T-cell (primary cell): Measurements from ENCODE around the gene LMO4. TPM values are rescaled to one million over a fixed set of nuclear protein-coding genes. Genes with fewer than 3 reads are reported as not detected.

Experiments
- ATAC-seq, 4 experiments: fragments of 200-7000 bp in 3 of 4; fragments of 150-1000 bp in 1 of 4; cut with Tn5 transposase; replicated peaks in 1 of 4; 1 replicate in 3 of 4; 2 replicates in 1 of 4; pipeline ENCODE4 v1.10.0; 2021; ENCODE audit warnings: moderate library complexity in 3 of 4, mild to moderate bottlenecking in 2 of 4, moderate number of reproducible peaks in 1 of 4
- CTCF ChIA-PET, 2 donors: fragments of 300-600 bp; sonication (Branson Sonifier 250); formaldehyde crosslinking; loops; one replicate each; lab custom pipeline; 2022; ENCODE audit warnings: antibody characterized with exemption in 2 of 2; lab: Charles Lee
- POLR2A ChIA-PET, 2 donors: fragments of 300-600 bp; sonication (Branson Sonifier 250); formaldehyde crosslinking; loops; one replicate each; lab custom pipeline; 2022; ENCODE audit warnings: antibody characterized with exemption in 2 of 2; lab: Charles Lee
- DNase-seq, 35 experiments: peaks; one replicate each; pipeline versions ENCODE4 v3.0.0 to v3.0.0-alpha.2; 2013 to 2023
- H3K27ac ChIP-seq: one replicate; pipeline ENCODE4 v1.5.1; 2013; ENCODE audit warnings: low read length
- H3K27me3 ChIP-seq, 2 experiments: replicated peaks in 1 of 2; 1 replicate in 1 of 2; 2 replicates in 1 of 2; pipeline versions ENCODE4 v1.6.1 to v1.7.0; 2013; ENCODE audit warnings: low read length in 1 of 2, mixed read lengths in 1 of 2; ENCODE audit not compliant: control insufficient read depth in 2 of 2, insufficient read depth in 2 of 2; ENCODE audit errors: extremely low read depth in 1 of 2
- H3K36me3 ChIP-seq, 2 donors: 1 replicate in 1 of 2; 2 replicates in 1 of 2; pipeline versions ENCODE4 v1.6.1 to v1.7.0; 2013; ENCODE audit warnings: low read length in 1 of 2; ENCODE audit not compliant: control insufficient read depth in 2 of 2, insufficient read depth in 1 of 2; ENCODE audit errors: extremely low read depth in 1 of 2
- H3K4me1 ChIP-seq, 2 experiments: 1 replicate in 1 of 2; 2 replicates in 1 of 2; pipeline versions ENCODE4 v1.6.1 to v1.7.0; 2013; ENCODE audit warnings: low read length in 2 of 2, mixed read lengths in 1 of 2; ENCODE audit not compliant: insufficient read depth in 2 of 2, control insufficient read depth in 1 of 2; ENCODE audit errors: extremely low read depth in 1 of 2
- H3K4me3 ChIP-seq, 2 donors: 1 replicate in 1 of 2; 2 replicates in 1 of 2; pipeline versions ENCODE4 v1.5.1 to v1.7.0; 2013; ENCODE audit warnings: mild to moderate bottlenecking in 2 of 2, low read length in 1 of 2, moderate library complexity in 1 of 2; ENCODE audit not compliant: control insufficient read depth in 1 of 2; ENCODE audit errors: extremely low read depth in 1 of 2
- H3K9me3 ChIP-seq: 2 replicates; pipeline ENCODE4 v1.7.0; 2013
- H3K27ac Mint-ChIP-seq, 2 donors: one replicate each; pipeline ENCODE4 v1.8.0; 2020 to 2021; ENCODE audit warnings: mild to moderate bottlenecking in 2 of 2, mixed read lengths in 2 of 2
- H3K27me3 Mint-ChIP-seq, 2 donors: one replicate each; pipeline ENCODE4 v1.8.0; 2021 to 2022; ENCODE audit warnings: mixed read lengths in 2 of 2
- H3K36me3 Mint-ChIP-seq: one replicate; pipeline ENCODE4 v1.8.0; 2021; ENCODE audit warnings: mixed read lengths
- H3K4me1 Mint-ChIP-seq, 3 donors: one replicate each; pipeline ENCODE4 v1.8.0; 2020 to 2022; ENCODE audit warnings: mixed read lengths in 3 of 3, mild to moderate bottlenecking in 1 of 3
- H3K4me3 Mint-ChIP-seq, 3 donors: one replicate each; pipeline ENCODE4 v1.8.0; 2020 to 2022; ENCODE audit warnings: mild to moderate bottlenecking in 3 of 3, mixed read lengths in 3 of 3, moderate library complexity in 3 of 3
- H3K9me3 Mint-ChIP-seq, 3 donors: one replicate each; pipeline ENCODE4 v1.8.0; 2020 to 2022; ENCODE audit warnings: mixed read lengths in 3 of 3
- WGBS: methylation state at CpG from one replicate; pipeline ENCODE4 v1.1.5; 2013; ENCODE audit warnings: missing lambda C conversion rate; ENCODE audit not compliant: insufficient coverage; 5-methylcytosine and 5-hydroxymethylcytosine counted together
- total RNA-seq, 35 experiments: library from RNA in 6 of 35; stranded (reverse) in 6 of 35; fragments of 120-200 nt in 1 of 35; gene quantifications; one replicate each; pipeline versions ENCODE4 v1.2.1 to v1.2.4 and lab custom pipeline; 2013 to 2026

Gene LMO4
- total RNA-seq, 5 donors from 2014 or later (not counting 1 experiment from before 2014, with no cell fraction given) = 14.4 to 26.2 (median 20.2) TPM

DNA sequence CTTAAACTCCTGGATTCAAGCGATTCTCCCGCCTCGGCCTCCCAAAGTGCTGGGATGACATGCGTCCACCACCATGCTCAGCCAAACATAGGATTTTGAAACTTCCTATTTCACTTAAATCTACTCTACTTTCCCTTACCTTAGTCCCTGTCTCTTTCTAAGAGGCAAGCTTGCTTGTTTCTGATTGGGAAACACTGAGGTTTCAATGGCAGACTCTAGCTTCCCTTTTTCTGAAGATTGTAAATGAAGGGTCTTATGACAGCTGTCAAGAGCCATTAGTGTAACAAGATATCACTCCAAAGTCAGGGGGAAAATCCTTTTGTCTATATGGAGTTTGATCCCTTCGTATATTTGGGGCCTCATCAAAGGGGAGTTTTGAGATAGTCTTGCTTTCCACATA is 23.5 kb upstream of the LMO4 start:
- POLR2A ChIA-PET = no interaction called here
- WGBS = 65% methylated on average over 4 of the region's 5 CpGs
- H3K4me1 ChIP-seq = no peaks in the 10 kb centered on the region

DNA sequence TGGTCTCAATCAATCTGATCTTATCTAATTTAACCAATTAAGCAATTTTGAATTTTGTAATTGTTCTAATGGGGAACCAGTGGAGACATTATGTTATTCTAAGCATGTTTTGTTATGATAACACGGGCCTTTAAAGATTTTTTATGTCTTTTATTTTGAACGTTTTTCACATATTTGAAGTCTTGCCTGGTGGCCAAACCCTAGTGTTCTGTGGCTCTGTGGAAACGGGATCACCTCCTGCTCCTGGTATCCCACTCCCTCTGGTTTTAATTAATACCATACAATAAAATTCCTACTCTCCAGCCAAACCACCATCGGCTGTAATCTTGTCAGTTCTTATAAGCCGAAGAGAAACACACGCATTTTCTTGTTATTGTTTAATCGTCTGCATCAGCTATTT is 22.9 kb upstream of the LMO4 start:
- H3K27me3 Mint-ChIP-seq = peaks cover 3 to 10% of the 10 kb centered on the region in 2 donors
- no peak overlapping the region for H3K27ac ChIP-seq
- peaks cover 0 to 6% of the 10 kb centered on the region in 2 experiments for H3K27me3 ChIP-seq
- ATAC-seq = no peak
- H3K36me3 ChIP-seq = no peaks in the 10 kb centered on the region
- 88% methylated on average over 4 of the region's 7 CpGs for WGBS
- no peak for DNase-seq
- no peak overlapping the region for H3K27ac Mint-ChIP-seq
- H3K4me3 ChIP-seq = no peak overlapping the region
- no peaks in the 10 kb centered on the region for H3K4me1 Mint-ChIP-seq
- ChIA-PET CTCF (no interaction called here), POLR2A (no interaction called here)
- no peaks in the 10 kb centered on the region for H3K4me1 ChIP-seq
- no peak overlapping the region for H3K4me3 Mint-ChIP-seq
- H3K9me3 Mint-ChIP-seq = no peaks in the 10 kb centered on the region
- no peaks in the 10 kb centered on the region for H3K9me3 ChIP-seq
- H3K36me3 Mint-ChIP-seq = no peaks in the 10 kb centered on the region

More for the DNA sequence above, 23.5 kb upstream of the LMO4 start:
- H3K27me3 ChIP-seq = peaks cover 0 to 6% of the 10 kb centered on the region in 2 experiments
- H3K9me3 ChIP-seq = no peaks in the 10 kb centered on the region
- no peaks in the 10 kb centered on the region for H3K36me3 ChIP-seq
- H3K4me3 Mint-ChIP-seq = no peak overlapping the region
- no peaks in the 10 kb centered on the region for H3K4me1 Mint-ChIP-seq
- DNase-seq (no peak), ATAC-seq (no peak)
- CTCF ChIA-PET = no interaction called here
- no peaks in the 10 kb centered on the region for H3K36me3 Mint-ChIP-seq
- no peak overlapping the region for H3K4me3 ChIP-seq
- H3K27me3 Mint-ChIP-seq = peaks cover 3 to 10% of the 10 kb centered on the region in 2 donors
- H3K27ac Mint-ChIP-seq = no peak overlapping the region
- H3K9me3 Mint-ChIP-seq = no peaks in the 10 kb centered on the region
- H3K27ac ChIP-seq = no peak overlapping the region

DNA sequence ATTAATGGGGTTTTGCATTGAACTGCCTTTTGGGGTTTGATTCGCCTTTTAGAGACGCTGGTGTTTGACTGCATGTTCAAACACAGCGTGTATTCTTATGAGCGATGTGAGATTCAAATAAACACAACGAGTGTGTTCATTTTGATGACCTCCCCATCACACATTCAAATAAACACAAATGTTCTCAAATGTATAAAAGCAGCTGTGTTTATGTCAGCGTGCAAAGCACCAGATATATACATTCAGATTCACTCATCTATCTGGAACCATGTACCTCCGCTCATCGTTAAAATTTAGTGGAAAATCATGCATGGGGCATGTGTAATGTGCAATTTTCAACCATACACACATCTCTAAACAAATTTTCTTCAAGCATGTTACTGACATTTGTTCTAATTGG is 21.4 kb upstream of the LMO4 start:
- 87% methylated on average over 6 of the region's 8 CpGs for WGBS
- H3K27me3 ChIP-seq = no peaks in the 10 kb centered on the region
- ChIA-PET POLR2A (interaction anchor here in 1 of 2 donors (0.7 kb wide), 1 partner anchor 221 kb away, joined by 4 read pairs; no protein-coding TSS in a partner anchor), CTCF (no interaction called here)
- no peaks in the 10 kb centered on the region for H3K36me3 Mint-ChIP-seq
- DNase-seq (no peak), ATAC-seq (no peak)
- H3K27me3 Mint-ChIP-seq = peaks cover 3 to 6% of the 10 kb centered on the region in 2 donors
- H3K4me1 Mint-ChIP-seq = no peaks in the 10 kb centered on the region
- no peak overlapping the region for H3K4me3 Mint-ChIP-seq
- H3K4me3 ChIP-seq = no peak overlapping the region
- no peaks in the 10 kb centered on the region for H3K4me1 ChIP-seq
- H3K9me3 ChIP-seq = no peaks in the 10 kb centered on the region
- H3K9me3 Mint-ChIP-seq = no peaks in the 10 kb centered on the region
- no peak overlapping the region for H3K27ac Mint-ChIP-seq
- H3K36me3 ChIP-seq = no peaks in the 10 kb centered on the region
- no peak overlapping the region for H3K27ac ChIP-seq

DNA sequence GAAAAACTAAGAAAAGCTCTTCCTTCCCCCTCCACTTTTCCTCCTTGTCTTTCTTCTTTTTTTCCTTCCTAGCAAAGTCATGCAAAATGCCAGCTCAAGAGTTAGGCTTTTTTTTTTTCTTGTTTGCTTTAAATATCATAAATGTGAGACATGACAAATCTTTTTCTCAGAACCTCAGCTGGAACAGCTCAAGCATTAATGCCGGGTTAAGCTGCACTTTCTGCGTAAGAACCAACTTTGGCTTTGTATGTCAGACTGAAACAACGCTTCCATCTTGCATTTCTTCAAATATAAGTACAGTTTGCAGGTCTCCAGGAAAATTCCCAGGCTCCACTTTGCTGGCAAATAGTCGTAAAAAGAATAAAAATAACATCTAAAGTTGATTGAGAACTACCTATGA is 20.7 kb upstream of the LMO4 start:
- no peak overlapping the region for H3K4me3 Mint-ChIP-seq
- H3K4me3 ChIP-seq = no peak overlapping the region
- WGBS = 80% methylated on average over 2 of the region's 4 CpGs
- H3K9me3 Mint-ChIP-seq = no peaks in the 10 kb centered on the region
- H3K27ac Mint-ChIP-seq = no peak overlapping the region
- no peaks in the 10 kb centered on the region for H3K9me3 ChIP-seq
- ChIA-PET CTCF (interaction anchor here in 1 of 2 donors (0.7 kb wide), 1 partner anchor 8 kb away, joined by 3 read pairs; no protein-coding TSS in a partner anchor), POLR2A (interaction anchor here (0.6 to 0.7 kb wide), 2 partner anchors 24 to 221 kb away, joined by 4 read pairs; no protein-coding TSS in a partner anchor)
- H3K36me3 Mint-ChIP-seq = no peaks in the 10 kb centered on the region
- H3K36me3 ChIP-seq = no peaks in the 10 kb centered on the region
- H3K27me3 Mint-ChIP-seq = peaks cover 3 to 6% of the 10 kb centered on the region in 2 donors
- ATAC-seq (no peak), DNase-seq (no peak)
- no peaks in the 10 kb centered on the region for H3K4me1 ChIP-seq
- no peaks in the 10 kb centered on the region for H3K27me3 ChIP-seq
- H3K4me1 Mint-ChIP-seq = no peaks in the 10 kb centered on the region
- H3K27ac ChIP-seq = no peak overlapping the region

DNA sequence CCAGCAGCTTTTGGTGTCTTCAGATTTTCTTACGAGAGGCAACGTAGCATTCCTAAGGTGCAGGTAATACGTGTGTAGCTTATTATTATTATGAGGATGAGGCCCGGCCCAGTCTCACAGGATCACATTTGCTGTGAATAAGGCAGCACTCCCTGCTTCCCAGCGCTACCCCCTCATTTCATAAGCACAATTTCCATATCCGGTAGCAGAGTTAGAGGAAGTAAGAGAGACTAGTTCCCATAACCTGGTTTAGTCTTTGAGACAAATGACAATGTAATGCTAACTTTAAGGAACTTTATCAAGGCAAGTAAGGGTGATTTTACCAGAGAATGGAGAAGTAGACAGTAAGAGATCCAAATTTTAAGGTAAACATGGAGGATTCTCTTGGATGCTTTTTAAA is 14.6 kb upstream of the LMO4 start:
- Mint-ChIP-seq H3K36me3 (no peaks in the 10 kb centered on the region), H3K27me3 (peaks cover 4 to 9% of the 10 kb centered on the region in 2 donors), H3K9me3 (no peaks in the 10 kb centered on the region), H3K27ac (no peak overlapping the region), H3K4me3 (no peak overlapping the region), H3K4me1 (peaks cover 0 to 9% (median 0%) of the 10 kb centered on the region in 3 donors)
- Histone ChIP-seq H3K9me3 (no peaks in the 10 kb centered on the region), H3K36me3 (no peaks in the 10 kb centered on the region), H3K4me3 (no peak overlapping the region), H3K27ac (no peak overlapping the region), H3K27me3 (no peaks in the 10 kb centered on the region), H3K4me1 (no peaks in the 10 kb centered on the region)
- 100% methylated on average over 1 of the region's 6 CpGs for WGBS
- POLR2A ChIA-PET = no interaction called here
- CTCF ChIA-PET = no interaction called here
- DNase-seq = no peak
- no peak for ATAC-seq

DNA sequence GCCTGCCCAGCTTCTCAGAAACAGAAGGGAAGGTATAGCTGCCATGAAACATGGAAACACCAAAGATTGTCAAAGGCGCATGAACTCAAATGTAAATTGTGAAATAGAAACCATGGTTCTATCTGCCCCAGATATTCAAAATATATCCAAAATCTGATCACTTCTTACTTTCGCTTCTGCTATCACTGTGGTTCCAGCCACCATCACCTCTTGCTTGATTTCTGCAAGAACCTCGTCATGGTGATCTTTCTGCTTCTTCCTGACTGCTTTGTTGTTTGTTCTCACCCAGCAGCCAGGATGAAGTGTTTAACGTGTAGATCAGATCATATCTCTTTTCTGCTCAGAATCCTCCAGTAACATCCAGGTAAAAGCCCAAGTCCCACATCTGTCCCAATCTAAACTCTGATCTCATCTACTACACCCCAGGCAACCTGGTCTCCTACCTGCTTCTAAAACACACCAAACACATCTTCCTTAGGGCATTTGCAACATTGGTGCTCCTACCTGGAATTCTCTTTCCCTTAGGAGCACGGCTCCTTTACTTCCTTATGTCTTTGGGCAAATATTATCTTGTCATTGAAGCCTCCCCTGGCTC is 10.5 kb upstream of the LMO4 start:
- DNase-seq (peak in 1 of 35 experiments; percentile 17), ATAC-seq (peak in 1 of 4 experiments; percentile 24)
- no peak overlapping the region for H3K27ac Mint-ChIP-seq
- Histone ChIP-seq H3K9me3 (no peaks in the 10 kb centered on the region), H3K36me3 (no peaks in the 10 kb centered on the region), H3K27ac (no peak overlapping the region), H3K4me1 (no peaks in the 10 kb centered on the region), H3K27me3 (no peaks in the 10 kb centered on the region), H3K4me3 (no peak overlapping the region)
- H3K36me3 Mint-ChIP-seq = no peaks in the 10 kb centered on the region
- no peaks in the 10 kb centered on the region for H3K9me3 Mint-ChIP-seq
- peaks cover 0 to 9% (median 0%) of the 10 kb centered on the region in 3 donors for H3K4me1 Mint-ChIP-seq
- peaks cover 12 to 16% of the 10 kb centered on the region in 2 donors for H3K27me3 Mint-ChIP-seq
- POLR2A ChIA-PET = no interaction called here
- no peak overlapping the region for H3K4me3 Mint-ChIP-seq
- CTCF ChIA-PET = interaction anchor here in 1 of 2 donors (1.0 kb wide), 1 partner anchor 9 kb away, joined by 3 read pairs; no protein-coding TSS in a partner anchor
- 50% methylated on average over 3 of the region's 5 CpGs for WGBS
